Stimulated activated CD8-positive, alpha-beta memory T cell treated with anti-CD3 and anti-CD28 coated beads, Interleukin-15, amount 100 ng/mL, for 48 hours (primary cell): ENCODE measurements around the gene ADAMTSL1.

Source experiments
- DNase-seq, 2 donors: peaks; one replicate each; pipeline ENCODE4 v3.0.0-alpha.2; 2020; ENCODE audit warnings: low read depth in 2 of 2

The ADAMTSL1 gene

GRCh38 chr9:18467696-18468095, 6.3 kb upstream of the ADAMTSL1 start:
- no peak for DNase-seq

DNA sequence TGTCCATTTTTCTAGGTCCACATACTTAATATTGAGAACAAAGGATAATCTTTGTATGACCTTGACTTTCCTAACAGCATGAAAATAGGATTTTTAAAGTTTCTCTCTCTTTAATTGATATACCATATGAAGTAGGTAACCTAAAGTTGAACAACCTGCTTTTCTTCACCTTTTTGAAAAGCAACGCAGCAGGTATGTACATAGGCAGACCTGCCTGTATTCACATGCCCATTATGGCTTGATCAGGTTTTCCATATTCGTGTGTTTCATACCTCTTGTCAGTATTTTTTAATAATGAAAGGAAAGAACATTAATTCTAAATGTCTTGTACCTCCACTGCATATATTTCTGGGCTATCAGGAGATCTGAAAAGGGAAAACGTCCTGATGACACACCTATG, 1.5 kb upstream of the ADAMTSL1 start:
- no peak for DNase-seq

GRCh38 chr9:18472841-18473251, 1.1 kb upstream of the ADAMTSL1 start:
- DNase-seq, result no peak

- DNase-seq, result no peak
Observed at GRCh38 chr9:18474783-18475182, 830 bp downstream of the ADAMTSL1 start.

DNA sequence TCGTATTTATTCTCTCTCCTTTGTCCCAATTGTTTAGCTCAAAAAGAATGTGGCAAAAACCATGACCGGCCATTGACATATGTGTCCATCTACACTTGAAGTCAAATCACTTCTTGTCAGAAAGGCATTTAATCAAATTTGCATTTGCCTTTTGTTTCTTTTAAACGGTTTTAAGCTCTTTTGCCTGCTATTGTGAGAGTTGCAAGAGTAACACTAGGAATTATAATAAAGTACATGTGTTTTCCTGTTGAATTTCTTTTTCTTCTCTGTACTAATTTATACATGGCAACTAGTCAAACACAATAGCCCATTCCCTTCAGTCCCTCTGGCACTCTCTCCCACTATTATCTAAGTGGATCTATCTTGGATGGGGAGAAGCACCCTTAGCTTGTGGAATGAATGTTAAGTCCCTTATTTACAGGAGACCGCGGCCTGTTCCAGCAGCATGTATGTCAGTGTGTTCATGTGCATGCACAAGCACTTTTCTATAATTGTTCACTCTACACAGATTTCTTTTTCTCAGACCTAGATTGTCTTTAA, 3.2 kb downstream of the ADAMTSL1 start:
- no peak for DNase-seq

DNA sequence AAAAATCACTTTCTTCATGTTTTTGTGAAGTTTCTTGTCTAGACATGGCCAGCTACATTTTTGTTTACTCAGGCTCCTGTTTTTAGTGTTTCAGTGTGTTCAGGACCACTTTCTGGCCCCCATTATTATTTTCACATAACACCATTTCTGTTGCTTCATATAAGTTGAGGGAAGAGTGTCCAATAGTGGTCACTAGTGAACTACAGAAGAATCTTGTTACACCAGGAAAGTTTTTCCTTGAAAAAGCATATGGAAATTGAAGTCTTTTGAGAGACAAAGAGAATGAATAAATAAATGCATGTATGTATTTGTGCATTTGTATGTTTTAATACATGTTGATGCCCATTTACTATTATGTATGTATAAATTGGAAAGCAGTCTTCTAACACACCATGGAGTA, 3.8 kb downstream of the ADAMTSL1 start:
- no peak for DNase-seq

GRCh38 chr9:18478501-18479361, 4.8 kb downstream of the ADAMTSL1 start:
- no peak for DNase-seq

GRCh38 chr9:18479405-18479804, 5.5 kb downstream of the ADAMTSL1 start:
- no peak for DNase-seq

GRCh38 chr9:18480662-18481093, 6.7 kb downstream of the ADAMTSL1 start:
- DNase-seq, result no peak

- DNase-seq, result no peak
Observed at GRCh38 chr9:18482371-18482770, 8.4 kb downstream of the ADAMTSL1 start.

DNA sequence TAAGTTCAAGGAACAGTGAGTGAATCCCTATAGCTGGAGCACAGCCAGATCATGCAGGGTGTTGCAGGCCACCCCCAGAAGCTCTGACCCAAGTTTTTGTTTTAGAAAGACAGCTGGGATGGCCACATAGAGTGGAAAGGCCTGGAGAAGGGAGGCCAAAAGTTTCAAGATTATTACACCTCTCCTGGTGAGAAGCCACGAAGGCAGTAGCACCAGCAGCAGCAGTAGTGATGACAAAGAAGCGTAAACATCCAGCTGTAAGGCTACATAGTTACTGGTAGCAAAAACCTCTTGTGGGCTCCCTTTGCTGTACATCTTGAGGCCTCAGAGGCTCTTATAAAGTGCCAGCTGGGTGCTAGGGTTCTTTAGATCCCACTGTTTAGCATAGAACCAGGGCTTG, 11.8 kb downstream of the ADAMTSL1 start:
- no peak for DNase-seq

DNA sequence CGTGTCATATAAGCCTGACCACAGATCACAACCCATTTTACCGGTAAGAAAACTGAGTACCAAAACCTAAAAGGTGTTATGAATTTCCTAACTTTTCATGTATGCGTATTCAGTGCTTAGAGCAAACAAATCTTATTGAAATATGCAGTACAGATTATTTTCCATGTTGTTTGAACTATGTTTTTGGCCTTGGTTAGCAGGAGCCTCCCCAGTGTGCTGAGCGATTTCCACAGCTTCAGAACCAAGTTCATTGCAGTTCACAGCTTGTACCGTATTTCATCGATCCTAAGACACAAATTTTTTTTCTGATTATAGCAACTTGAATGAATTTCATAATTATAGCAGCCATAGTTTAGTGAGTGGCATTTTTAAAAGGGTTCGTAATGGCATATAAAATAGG, 13.7 kb downstream of the ADAMTSL1 start:
- DNase-seq, result no peak

DNA sequence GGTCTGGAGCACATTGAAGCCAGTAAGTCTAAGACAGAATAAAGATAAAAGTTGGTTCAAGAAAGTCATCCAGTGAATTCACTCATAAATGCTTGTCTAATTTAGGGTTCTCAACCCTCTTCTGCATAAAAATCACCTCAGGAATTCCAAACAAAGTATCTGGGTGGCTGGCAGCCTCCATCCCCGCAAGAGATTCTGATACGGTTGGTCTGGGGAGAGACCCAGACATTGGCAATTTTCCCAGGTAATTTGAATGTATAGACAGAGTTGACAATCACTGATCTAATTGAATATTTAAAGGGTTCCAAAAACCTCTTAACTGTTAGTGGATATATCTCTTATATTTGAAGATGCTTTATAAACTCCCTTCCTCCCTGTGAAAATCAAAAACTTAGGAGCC, 14.9 kb downstream of the ADAMTSL1 start:
- DNase-seq, result no peak

- DNase-seq, result no peak
Observed at GRCh38 chr9:18489861-18490260, 15.9 kb downstream of the ADAMTSL1 start.

DNA sequence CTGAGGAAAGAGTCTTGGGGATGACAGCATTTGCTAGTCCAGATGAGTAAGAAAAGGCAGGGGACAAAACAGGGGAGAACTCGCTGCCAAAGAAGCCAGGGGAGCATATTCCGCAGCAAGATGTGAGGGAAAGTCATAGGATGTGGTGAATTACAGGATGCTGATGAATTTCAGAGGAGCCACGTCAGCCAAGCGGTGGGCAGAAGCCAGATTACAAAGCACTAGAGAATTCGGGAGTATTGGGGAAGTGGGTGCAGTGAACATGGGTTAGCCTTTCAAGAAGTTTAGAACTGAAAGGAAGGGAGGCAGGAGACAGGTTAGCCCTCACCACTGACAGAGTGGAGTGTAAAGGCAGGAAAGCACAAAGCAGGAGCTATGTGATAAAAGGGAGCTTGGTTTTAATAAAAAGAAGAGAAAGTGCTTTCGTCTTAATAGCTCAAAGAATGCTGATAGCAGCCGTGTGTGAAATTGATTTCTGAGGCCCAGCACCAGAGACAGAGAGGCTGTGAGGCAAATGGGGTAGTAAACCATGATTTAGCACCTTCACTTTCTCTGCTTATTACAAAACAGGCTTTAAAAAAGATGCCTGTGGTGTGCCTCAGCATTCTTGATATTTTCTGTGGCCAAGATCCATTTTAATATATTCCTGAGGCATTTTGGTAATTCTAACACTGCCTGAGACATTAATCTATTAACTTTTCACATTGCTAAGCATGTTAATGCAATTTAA, 16.9 kb downstream of the ADAMTSL1 start:
- DNase-seq, result no peak

DNA sequence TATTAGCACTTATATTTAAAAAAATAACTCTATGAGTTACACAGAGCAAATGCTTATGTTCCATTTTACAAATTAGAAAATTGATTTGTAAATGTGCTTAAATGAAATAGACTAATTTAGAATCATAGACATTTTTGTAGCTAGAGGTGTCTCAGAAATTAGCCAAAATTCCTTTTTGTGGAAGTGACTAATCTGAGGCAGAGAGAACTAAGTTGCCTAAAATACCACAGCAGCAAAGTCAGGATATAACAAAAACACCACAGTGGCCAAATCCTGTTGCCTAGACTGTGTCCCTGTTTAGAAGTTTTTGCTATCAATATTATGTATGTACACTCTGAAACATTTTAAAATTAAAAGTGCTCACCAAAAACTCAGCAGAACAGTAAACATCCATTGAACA, 18.7 kb downstream of the ADAMTSL1 start:
- DNase-seq, result no peak

- no peak for DNase-seq
Observed at GRCh38 chr9:18493451-18493993, 19.6 kb downstream of the ADAMTSL1 start.

DNA sequence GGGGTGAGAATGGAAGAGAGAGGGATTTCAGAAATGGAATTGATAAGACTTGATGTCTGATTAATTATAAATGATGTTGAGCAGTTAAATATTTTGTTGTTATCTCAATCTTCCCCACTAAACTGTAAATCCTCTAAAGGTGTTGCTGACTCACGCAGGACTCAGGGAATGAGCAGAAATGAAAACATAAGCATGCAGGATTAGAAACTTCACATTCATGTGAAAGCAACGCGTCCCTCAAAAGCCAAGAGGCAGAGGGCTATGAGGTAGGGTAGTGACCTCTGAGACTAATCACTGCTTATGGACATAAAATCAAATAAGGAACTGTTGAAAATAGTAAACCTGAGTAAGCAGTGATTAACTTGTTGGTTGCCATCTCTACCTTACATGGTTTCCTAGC, 21.1 kb downstream of the ADAMTSL1 start:
- DNase-seq, result no peak

- DNase-seq, result no peak
Observed at GRCh38 chr9:18496256-18497000, 22.5 kb downstream of the ADAMTSL1 start.

- no peak for DNase-seq
Observed at GRCh38 chr9:18499062-18499461, 25.1 kb downstream of the ADAMTSL1 start.

GRCh38 chr9:18499980-18500379, 26.0 kb downstream of the ADAMTSL1 start:
- no peak for DNase-seq

DNA sequence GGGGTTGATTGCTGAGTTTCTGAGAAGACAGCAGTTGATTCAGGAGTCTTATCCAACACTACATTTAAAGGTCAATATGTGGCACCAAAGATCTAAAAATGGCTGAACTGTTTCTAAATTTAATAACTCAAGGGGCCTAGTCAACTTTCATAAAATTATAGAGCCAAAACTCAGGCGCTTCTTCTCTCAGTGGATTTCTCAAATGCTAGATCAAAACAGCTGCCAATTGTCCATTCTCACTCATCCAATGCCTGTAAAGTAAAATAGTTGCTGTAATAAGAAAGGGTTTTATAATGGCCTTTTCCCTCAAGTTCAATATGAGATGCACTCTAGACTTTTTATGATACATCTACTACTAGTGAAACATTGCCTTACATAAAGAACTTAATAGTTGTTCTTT, 26.5 kb downstream of the ADAMTSL1 start:
- no peak for DNase-seq
